Measurements from ENCODE around the gene STUB1. TPM values are rescaled to one million over a fixed set of nuclear protein-coding genes. Genes with fewer than 3 reads are reported as not detected.

Gene STUB1
- total and polyA plus RNA-seq, 4 experiments from 2014 or later: 97.2 to 181 (median 128) TPM

DNA sequence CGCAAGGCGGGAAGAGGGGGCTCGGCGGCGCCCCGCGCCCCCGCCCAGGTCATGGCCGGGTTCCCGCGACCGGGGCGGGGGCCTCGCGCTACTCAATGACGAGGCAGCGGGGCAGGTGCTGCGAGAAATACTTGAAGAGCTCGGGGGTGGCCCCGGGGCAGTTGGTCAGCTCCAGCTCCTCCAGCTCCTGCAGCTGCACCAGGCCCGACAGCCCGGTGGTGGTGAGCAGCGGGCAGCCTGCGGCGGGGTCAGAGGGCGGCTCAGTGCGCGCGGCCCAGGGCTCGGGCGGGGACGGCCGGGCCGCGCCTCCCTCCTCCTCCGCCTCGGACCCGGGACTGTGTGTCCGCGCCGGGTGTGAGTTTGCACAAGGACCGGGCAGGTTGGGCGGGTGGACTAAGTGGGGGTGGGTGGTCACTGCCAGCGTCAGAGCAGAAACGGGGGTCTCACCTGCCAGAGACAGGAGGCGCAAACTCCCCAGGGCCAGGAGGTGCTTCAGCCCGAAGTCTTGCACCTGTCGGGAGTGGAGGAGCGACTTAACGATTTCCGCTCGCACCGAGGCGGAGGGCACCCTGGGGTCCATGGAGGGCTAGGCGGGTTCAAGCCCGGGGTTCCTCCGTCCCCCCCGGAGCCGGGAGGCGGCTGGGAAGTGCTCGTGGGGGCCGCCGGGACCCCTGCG lies 14.1 kb downstream of the STUB1 start:
- intact Hi-C loops (cut with micrococcal nuclease): no loop called here
- peaks cover 0 to 9% of the 10 kb centered on the region in 2 donors for H3K36me3 Mint-ChIP-seq
- Histone ChIP-seq H3K36me3 (ENCODE audit: insufficient read depth, low read length) (no peaks in the 10 kb centered on the region), H3K4me3 (ENCODE audit: low read length in 2 of 2) (peak overlapping the region in 1 of 2 donors; percentile 49), H3K27ac (ENCODE audit: low read depth, low read length) (peak overlapping the region; percentile 43), H3K9me3 (ENCODE audit: control insufficient read depth in 1 of 2, low read length in 2 of 2) (no peaks in the 10 kb centered on the region), H3K4me1 (ENCODE audit: insufficient read depth, low read length) (peaks cover 40% of the 10 kb centered on the region), H3K27me3 (ENCODE audit: insufficient read depth, low read length) (no peaks in the 10 kb centered on the region)
- H3K27me3 Mint-ChIP-seq: no peaks in the 10 kb centered on the region
- peak overlapping the region; percentile 47 to 86 (median 80) for H3K4me3 Mint-ChIP-seq
- H3K9me3 Mint-ChIP-seq: peaks cover 0 to 4% (median 0%) of the 10 kb centered on the region in 8 donors
- H3K27ac Mint-ChIP-seq: peak overlapping the region in 4 of 7 donors; percentile 38 to 88 (median 74)
- peaks cover 16 to 60% (median 31%) of the 10 kb centered on the region in 4 donors for H3K4me1 Mint-ChIP-seq
- ChIA-PET CTCF (ENCODE audit: partially characterized antibody) (interaction anchor here (1.9 to 2.3 kb wide), 2 partner anchors 18 to 91 kb away, joined by 6 to 8 read pairs; no protein-coding TSS in a partner anchor), POLR2A (ENCODE audit: partially characterized antibody) (interaction anchor here (2.0 to 8.0 kb wide), 7 partner anchors 10 to 58 kb away, joined by 14 to 212 read pairs (median 23); partner anchors contain the start of genes ANTKMT, CCDC78, HAGHL and JMJD8)
- DNase-seq: peak in 1 of 5 donors; percentile 22

DNA sequence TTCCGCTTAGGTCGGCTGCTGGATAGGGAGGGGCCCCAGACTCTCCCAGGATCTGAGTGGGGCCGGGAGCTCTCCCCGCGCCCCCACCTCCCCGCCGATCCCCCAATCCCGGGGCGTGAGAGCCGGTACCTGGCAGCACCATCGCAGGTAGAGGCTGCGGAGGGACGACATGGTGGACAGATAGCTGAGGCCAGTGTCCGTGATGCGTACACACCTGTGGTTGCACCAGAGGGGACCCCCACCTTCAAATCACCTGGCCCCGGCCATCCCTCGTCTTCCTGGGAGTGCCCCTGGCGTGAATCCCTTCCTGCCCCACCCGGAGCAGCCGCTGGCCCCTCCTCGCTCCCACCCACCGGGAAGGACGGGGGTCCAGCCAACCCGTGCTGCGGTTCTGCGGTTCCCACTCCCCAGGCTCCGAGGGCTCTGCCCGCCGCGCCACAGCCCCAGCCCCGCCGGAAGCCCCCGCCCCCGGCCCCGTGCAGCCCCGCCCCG lies 14.7 kb downstream of the STUB1 start:
- ChIA-PET POLR2A (ENCODE audit: partially characterized antibody) (interaction anchor here (0.6 to 8.0 kb wide), 21 partner anchors 9 to 299 kb away, joined by 3 to 212 read pairs (median 9); partner anchors contain the start of genes ANTKMT, CAPN15, CCDC78 and CHTF18), CTCF (ENCODE audit: partially characterized antibody) (interaction anchor here (0.7 to 2.3 kb wide), 7 partner anchors 9 to 116 kb away, joined by 3 to 8 read pairs (median 3); partner anchors contain the start of gene RHOT2)
- peak overlapping the region in 1 of 7 donors; percentile 38 for H3K27ac Mint-ChIP-seq
- Histone ChIP-seq H3K27ac (ENCODE audit: low read depth, low read length) (peak overlapping the region; percentile 43), H3K36me3 (ENCODE audit: insufficient read depth, low read length) (no peaks in the 10 kb centered on the region), H3K4me3 (ENCODE audit: low read length in 2 of 2) (peak overlapping the region; percentile 49 to 52), H3K4me1 (ENCODE audit: insufficient read depth, low read length) (peaks cover 40% of the 10 kb centered on the region), H3K27me3 (ENCODE audit: insufficient read depth, low read length) (no peaks in the 10 kb centered on the region), H3K9me3 (ENCODE audit: control insufficient read depth in 1 of 2, low read length in 2 of 2) (no peaks in the 10 kb centered on the region)
- peaks cover 16 to 60% (median 30%) of the 10 kb centered on the region in 4 donors for H3K4me1 Mint-ChIP-seq
- H3K27me3 Mint-ChIP-seq: no peaks in the 10 kb centered on the region
- H3K36me3 Mint-ChIP-seq: peaks cover 0 to 9% of the 10 kb centered on the region in 2 donors
- intact Hi-C loops (cut with micrococcal nuclease): no loop called here
- no peak for DNase-seq
- H3K4me3 Mint-ChIP-seq: peak overlapping the region; percentile 20 to 84 (median 53)
- H3K9me3 Mint-ChIP-seq: peaks cover 0 to 4% (median 0%) of the 10 kb centered on the region in 8 donors

DNA sequence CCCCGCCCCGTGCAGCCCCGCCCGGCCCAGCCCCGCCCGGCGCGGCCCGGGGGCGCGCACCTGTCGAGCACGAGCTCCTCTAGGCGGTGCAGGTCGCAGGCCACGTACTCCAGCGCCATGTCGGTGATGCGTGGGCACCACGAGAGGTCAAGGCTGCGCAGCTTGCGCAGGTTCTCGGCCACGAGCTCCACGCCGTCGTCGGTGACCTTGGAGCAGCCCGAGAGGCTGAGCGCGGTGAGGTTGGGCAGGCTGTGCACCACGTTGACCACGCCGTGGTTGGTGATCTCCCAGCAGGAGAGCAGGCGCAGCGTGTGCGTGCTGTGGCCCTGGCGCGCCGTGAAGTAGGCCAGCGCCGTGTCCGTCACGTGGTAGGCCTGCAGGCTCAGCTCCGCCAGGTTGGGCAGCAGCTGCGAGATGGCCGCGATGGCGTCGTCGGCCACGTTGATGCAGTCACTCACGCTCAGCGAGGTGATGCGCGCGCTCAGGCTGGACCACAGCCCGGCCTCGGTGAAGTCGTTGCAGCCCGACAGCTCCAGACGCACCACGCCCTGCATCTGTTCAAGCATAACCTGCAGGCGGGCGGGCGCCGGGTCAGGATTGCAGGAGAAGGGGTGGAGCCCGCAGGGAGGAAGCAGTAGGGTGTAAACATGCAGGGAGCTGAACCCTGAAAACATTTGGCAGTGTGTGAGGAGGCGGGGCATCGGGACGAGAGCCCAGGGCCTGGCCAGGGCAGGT lies 15.3 kb downstream of the STUB1 start:
- H3K9me3 ChIP-seq (ENCODE audit: control insufficient read depth in 1 of 2, low read length in 2 of 2): no peaks in the 10 kb centered on the region
- DNase-seq: peak; percentile 73 to 81 (median 76)
- H3K9me3 Mint-ChIP-seq: peaks cover 0 to 4% (median 0%) of the 10 kb centered on the region in 8 donors
- peaks cover 0 to 7% of the 10 kb centered on the region in 2 donors for H3K36me3 Mint-ChIP-seq
- H3K4me1 Mint-ChIP-seq: peaks cover 15 to 58% (median 26%) of the 10 kb centered on the region in 4 donors
- intact Hi-C loops (cut with micrococcal nuclease): no loop called here
- H3K27me3 ChIP-seq (ENCODE audit: insufficient read depth, low read length): no peaks in the 10 kb centered on the region
- peak overlapping the region; percentile 58 to 78 for H3K4me3 ChIP-seq (ENCODE audit: low read length in 2 of 2)
- peak overlapping the region; percentile 61 to 87 (median 82) for H3K27ac Mint-ChIP-seq
- no peaks in the 10 kb centered on the region for H3K36me3 ChIP-seq (ENCODE audit: insufficient read depth, low read length)
- peaks cover 42% of the 10 kb centered on the region for H3K4me1 ChIP-seq (ENCODE audit: insufficient read depth, low read length)
- no peak overlapping the region for H3K27ac ChIP-seq (ENCODE audit: low read depth, low read length)
- ChIA-PET CTCF (ENCODE audit: partially characterized antibody) (interaction anchor here (0.7 to 2.3 kb wide), 9 partner anchors 9 to 116 kb away, joined by 3 to 8 read pairs (median 3); partner anchors contain the start of genes METRN and RHOT2), POLR2A (ENCODE audit: partially characterized antibody) (interaction anchor here (0.6 to 8.0 kb wide), 27 partner anchors 9 to 308 kb away, joined by 3 to 212 read pairs (median 6); partner anchors contain the start of genes ANTKMT, CAPN15, CCDC78 and CHTF18)
- H3K27me3 Mint-ChIP-seq: no peaks in the 10 kb centered on the region
- H3K4me3 Mint-ChIP-seq: peak overlapping the region; percentile 78 to 89 (median 84)

DNA sequence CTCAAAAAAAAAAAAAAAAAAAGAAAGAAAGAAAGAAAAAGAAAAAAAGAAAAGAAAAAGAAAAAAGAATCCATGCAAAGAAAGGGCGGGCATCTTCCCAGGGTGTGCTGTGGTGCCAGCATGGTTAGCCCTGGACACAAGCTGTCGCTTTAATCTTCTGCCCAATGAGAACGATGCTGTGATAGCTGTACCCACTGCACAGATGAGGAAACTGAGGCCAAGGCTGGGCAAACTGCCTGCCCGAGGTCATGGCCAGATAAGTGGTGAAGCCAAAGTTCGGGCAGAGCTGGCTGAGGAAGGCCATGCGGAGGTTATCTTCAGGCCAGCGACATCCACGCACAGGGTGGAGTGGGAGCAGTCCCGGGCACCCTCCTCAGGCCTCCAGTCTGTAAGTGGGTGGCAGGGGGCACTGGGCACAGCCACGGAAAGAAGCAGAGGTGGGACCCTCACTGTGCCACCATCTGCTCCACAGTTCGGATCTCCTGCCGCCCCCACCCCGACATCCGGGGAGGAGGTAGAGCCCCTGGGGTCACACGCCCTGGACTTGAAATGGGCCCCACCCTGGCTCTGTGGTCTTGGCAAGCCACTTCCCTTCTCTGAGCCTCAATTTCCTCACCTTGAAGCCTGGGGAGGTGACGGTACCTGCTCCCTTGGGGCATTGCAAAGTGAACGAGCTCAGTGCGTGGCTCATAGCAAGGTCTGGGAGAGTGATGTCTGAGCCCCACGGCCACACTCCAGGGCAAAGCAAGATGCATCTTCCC lies 18.9 kb downstream of the STUB1 start:
- H3K27ac ChIP-seq (ENCODE audit: low read depth, low read length): no peak overlapping the region
- POLR2A ChIA-PET (ENCODE audit: partially characterized antibody): interaction anchor here (0.8 to 2.5 kb wide), 6 partner anchors 8 to 28 kb away, joined by 3 to 10 read pairs (median 4); partner anchors contain the start of genes HAGHL, STUB1 and WDR24
- H3K9me3 Mint-ChIP-seq: peaks cover 0 to 2% (median 0%) of the 10 kb centered on the region in 8 donors
- H3K4me1 Mint-ChIP-seq: peaks cover 7 to 46% (median 16%) of the 10 kb centered on the region in 4 donors
- H3K36me3 Mint-ChIP-seq: peaks cover 0 to 7% of the 10 kb centered on the region in 2 donors
- peaks cover 9% of the 10 kb centered on the region for H3K27me3 ChIP-seq (ENCODE audit: insufficient read depth, low read length)
- H3K4me1 ChIP-seq (ENCODE audit: insufficient read depth, low read length): peaks cover 53% of the 10 kb centered on the region
- H3K36me3 ChIP-seq (ENCODE audit: insufficient read depth, low read length): no peaks in the 10 kb centered on the region
- intact Hi-C loops (cut with micrococcal nuclease): no loop called here
- peaks cover 8 to 9% of the 10 kb centered on the region in 2 donors for H3K27me3 Mint-ChIP-seq
- H3K4me3 Mint-ChIP-seq: peak overlapping the region in 6 of 8 donors; percentile 68 to 80 (median 74)
- DNase-seq: no peak
- H3K27ac Mint-ChIP-seq: peak overlapping the region in 2 of 7 donors; percentile 30 to 35
- H3K9me3 ChIP-seq (ENCODE audit: control insufficient read depth in 1 of 2, low read length in 2 of 2): no peaks in the 10 kb centered on the region
- no peak overlapping the region for H3K4me3 ChIP-seq (ENCODE audit: low read length in 2 of 2)
- CTCF ChIA-PET (ENCODE audit: partially characterized antibody): interaction anchor here (0.7 kb wide), 1 partner anchor 11 kb away, joined by 3 read pairs; no protein-coding TSS in a partner anchor

DNA sequence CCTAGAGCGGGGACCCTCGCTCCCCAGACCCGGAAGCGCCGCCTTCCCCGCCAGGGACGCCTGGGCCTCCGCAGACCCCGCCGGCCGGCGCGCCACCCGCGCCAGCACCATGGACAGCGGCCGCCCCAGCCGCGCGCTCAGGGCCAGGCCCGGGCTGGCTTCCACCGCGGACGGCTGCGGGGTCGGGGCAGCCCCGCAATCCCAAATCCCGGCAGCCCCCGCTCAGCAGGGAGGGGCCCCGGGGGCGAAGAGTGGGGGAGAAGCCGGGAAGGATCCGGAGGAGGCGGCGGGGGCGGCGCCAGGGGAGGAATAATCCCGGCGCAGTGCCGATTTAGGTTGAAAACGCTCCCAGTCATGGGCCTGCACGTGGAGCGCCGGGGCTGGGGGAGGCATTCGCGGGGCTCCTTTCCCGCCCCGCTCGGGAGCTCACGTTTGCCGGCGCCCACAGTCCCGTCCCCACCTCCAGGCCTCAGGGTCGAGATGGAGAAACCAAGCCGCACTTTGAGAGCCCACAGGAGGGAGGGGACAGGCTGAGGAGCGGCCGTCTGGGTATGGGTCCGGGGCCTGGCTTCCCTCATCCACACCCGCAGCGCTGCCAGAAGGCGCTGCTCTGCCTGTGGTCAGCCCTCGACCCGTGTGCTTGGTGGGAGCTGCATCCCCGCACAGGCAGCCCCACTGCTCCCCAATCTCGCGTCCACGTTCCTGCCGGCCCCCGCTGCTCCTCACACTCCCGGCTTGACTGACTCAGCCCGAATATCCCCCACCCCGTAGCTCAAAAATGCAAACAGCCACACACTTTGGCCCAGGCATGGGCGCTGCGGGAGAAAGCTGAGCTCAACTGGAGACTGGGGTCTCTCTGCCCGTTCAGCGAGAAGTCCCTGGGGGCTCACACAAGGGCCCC lies 20.7 kb downstream of the STUB1 start:
- Histone ChIP-seq H3K4me1 (ENCODE audit: insufficient read depth, low read length) (peaks cover 46% of the 10 kb centered on the region), H3K36me3 (ENCODE audit: insufficient read depth, low read length) (no peaks in the 10 kb centered on the region), H3K27ac (ENCODE audit: low read depth, low read length) (no peak overlapping the region), H3K4me3 (ENCODE audit: low read length in 2 of 2) (no peak overlapping the region), H3K27me3 (ENCODE audit: insufficient read depth, low read length) (peaks cover 18% of the 10 kb centered on the region), H3K9me3 (ENCODE audit: control insufficient read depth in 1 of 2, low read length in 2 of 2) (no peaks in the 10 kb centered on the region)
- Mint-ChIP-seq H3K9me3 (peaks cover 0 to 1% (median 0%) of the 10 kb centered on the region in 8 donors), H3K27ac (no peak overlapping the region), H3K27me3 (peaks cover 8 to 9% of the 10 kb centered on the region in 2 donors), H3K36me3 (no peaks in the 10 kb centered on the region), H3K4me3 (peak overlapping the region in 1 of 8 donors; percentile 29), H3K4me1 (peaks cover 2 to 39% (median 8%) of the 10 kb centered on the region in 4 donors)
- peak in 4 of 5 donors; percentile 54 to 65 (median 59) for DNase-seq
- ChIA-PET POLR2A (ENCODE audit: partially characterized antibody) (interaction anchor here (1.4 to 2.2 kb wide), 3 partner anchors 11 to 20 kb away, joined by 4 to 10 read pairs (median 8); partner anchors contain the start of genes ANTKMT, STUB1 and WDR24), CTCF (ENCODE audit: partially characterized antibody) (no interaction called here)
- intact Hi-C loops (cut with micrococcal nuclease): no loop called here

All from CD4-positive, alpha-beta memory T cell (primary cell).